ENCODE data around the gene CXCR6. TPM values are rescaled to one million over a fixed set of nuclear protein-coding genes. Genes with fewer than 3 reads are reported as not detected.

The CXCR6 gene
- polyA plus RNA-seq, 2 of the 4 experiments (the other 2 are of a cell fraction) = not detected

GRCh38 chr3:45951946-45952345, 8.7 kb downstream of the CXCR6 start (continued):
- no peak for TF ChIP-seq MAFK (IDR thresholded peaks at IDR 0.05; ENCODE audit: partially characterized antibody)
- no peak for TF ChIP-seq HOXB5 (CRISPR knock-in tag; IDR thresholded peaks at IDR 0.05)
- no peak for TF ChIP-seq ZC3H11A (IDR thresholded peaks at IDR 0.05)

GRCh38 chr3:45952456-45952855, 9.2 kb downstream of the CXCR6 start:
- POLR2A ChIA-PET = no interaction called here
- no peak for TF ChIP-seq SREBF2 (IDR thresholded peaks at IDR 0.05)
- TF ChIP-seq FOXS1 (CRISPR knock-in tag; IDR thresholded peaks at IDR 0.05) = no peak
- TF ChIP-seq KDM5A (IDR thresholded peaks at IDR 0.05) = no peak
- no peak for TF ChIP-seq ATOH8 (CRISPR knock-in tag; IDR thresholded peaks at IDR 0.05; ENCODE audit: low read depth)
- TF ChIP-seq ZC3H11A (IDR thresholded peaks at IDR 0.05) = no peak
- no peak for TF ChIP-seq PHF8 (IDR thresholded peaks at IDR 0.05; ENCODE audit: borderline replicate concordance, low read depth)
- no peak for TF ChIP-seq EP300 (IDR thresholded peaks at IDR 0.05)
- no peak for TF ChIP-seq HOXB13 (CRISPR knock-in tag; IDR thresholded peaks at IDR 0.05; ENCODE audit: low read depth)
- no peak for TF ChIP-seq RAD21 (conservative IDR thresholded peaks at IDR 0.05 in 1 of 2, IDR thresholded peaks at IDR 0.05 in 1 of 2)
- TF ChIP-seq, protein P1, sequence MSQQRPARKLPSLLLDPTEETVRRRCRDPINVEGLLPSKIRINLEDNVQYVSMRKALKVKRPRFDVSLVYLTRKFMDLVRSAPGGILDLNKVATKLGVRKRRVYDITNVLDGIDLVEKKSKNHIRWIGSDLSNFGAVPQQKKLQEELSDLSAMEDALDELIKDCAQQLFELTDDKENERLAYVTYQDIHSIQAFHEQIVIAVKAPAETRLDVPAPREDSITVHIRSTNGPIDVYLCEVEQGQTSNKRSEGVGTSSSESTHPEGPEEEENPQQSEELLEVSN (IDR thresholded peaks at IDR 0.05; ENCODE audit: borderline replicate concordance, low read depth) = no peak
- no peak for TF ChIP-seq MYC (IDR thresholded peaks at IDR 0.05; ENCODE audit: borderline replicate concordance, low read length)
- no peak for TF ChIP-seq CHD4 (IDR thresholded peaks at IDR 0.05; ENCODE audit: borderline replicate concordance)
- TF ChIP-seq USF2 (IDR thresholded peaks at IDR 0.05) = no peak
- CTCF ChIA-PET = interaction anchor here (2.4 kb wide), 1 partner anchor 126 kb away, joined by 14 read pairs; no protein-coding TSS in a partner anchor
- ATAC-seq (no peak), FAIRE-seq (no peak), DNase-seq (ENCODE audit: low read depth in 1 of 2, low spot score in 1 of 2) (no peak)
- no peaks in the 10 kb centered on the region for H3K4me1 ChIP-seq
- WGBS (ENCODE audit: missing lambda C conversion rate) = 93% methylated on average over 4 of the region's 4 CpGs
- no peak overlapping the region for H3K4me3 ChIP-seq
- H3K9me3 ChIP-seq = no peaks in the 10 kb centered on the region
- no peak overlapping the region for H3K4me2 ChIP-seq
- H3K27ac ChIP-seq = no peak overlapping the region

- ChIA-PET CTCF (interaction anchor here (1.1 to 1.5 kb wide), 2 partner anchors 125 to 126 kb away, joined by 4 read pairs; no protein-coding TSS in a partner anchor), POLR2A (no interaction called here)
- Histone ChIP-seq H3K4me2 (no peak overlapping the region), H3K4me3 (no peak overlapping the region), H3K27ac (no peak overlapping the region), H3K9me3 (no peaks in the 10 kb centered on the region), H3K4me1 (no peaks in the 10 kb centered on the region)
- WGBS (ENCODE audit: missing lambda C conversion rate) = 87% methylated on average over 4 of the region's 4 CpGs
- no peak for TF ChIP-seq TP53 (CRISPR knock-in tag; IDR thresholded peaks at IDR 0.05)
- no peak for TF ChIP-seq POLR2A (IDR thresholded peaks at IDR 0.05; ENCODE audit: low read length)
- TF ChIP-seq, protein P2, sequence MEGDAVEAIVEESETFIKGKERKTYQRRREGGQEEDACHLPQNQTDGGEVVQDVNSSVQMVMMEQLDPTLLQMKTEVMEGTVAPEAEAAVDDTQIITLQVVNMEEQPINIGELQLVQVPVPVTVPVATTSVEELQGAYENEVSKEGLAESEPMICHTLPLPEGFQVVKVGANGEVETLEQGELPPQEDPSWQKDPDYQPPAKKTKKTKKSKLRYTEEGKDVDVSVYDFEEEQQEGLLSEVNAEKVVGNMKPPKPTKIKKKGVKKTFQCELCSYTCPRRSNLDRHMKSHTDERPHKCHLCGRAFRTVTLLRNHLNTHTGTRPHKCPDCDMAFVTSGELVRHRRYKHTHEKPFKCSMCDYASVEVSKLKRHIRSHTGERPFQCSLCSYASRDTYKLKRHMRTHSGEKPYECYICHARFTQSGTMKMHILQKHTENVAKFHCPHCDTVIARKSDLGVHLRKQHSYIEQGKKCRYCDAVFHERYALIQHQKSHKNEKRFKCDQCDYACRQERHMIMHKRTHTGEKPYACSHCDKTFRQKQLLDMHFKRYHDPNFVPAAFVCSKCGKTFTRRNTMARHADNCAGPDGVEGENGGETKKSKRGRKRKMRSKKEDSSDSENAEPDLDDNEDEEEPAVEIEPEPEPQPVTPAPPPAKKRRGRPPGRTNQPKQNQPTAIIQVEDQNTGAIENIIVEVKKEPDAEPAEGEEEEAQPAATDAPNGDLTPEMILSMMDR (IDR thresholded peaks at IDR 0.05) = no peak
- no peak for TF ChIP-seq NR3C1 (IDR thresholded peaks at IDR 0.05)
- DNase-seq (ENCODE audit: low read depth in 1 of 2, low spot score in 1 of 2) = no peak
- no peak for ATAC-seq
- no peak for FAIRE-seq
Observed at GRCh38 chr3:45953536-45953935, 10.3 kb downstream of the CXCR6 start.
